Dermis microvascular lymphatic vessel endothelial cell (primary cell): Measurements from ENCODE around the gene UBASH3B. TPM values are rescaled to one million over a fixed set of nuclear protein-coding genes. Genes with fewer than 3 reads are reported as not detected.
"Not testable (repeated sequence)": the region's sequence is repeated elsewhere in the genome, so short reads cannot be mapped to it uniquely, and the experiment has no call there.

ENCODE experiments used
- DNase-seq, 2 donors: peaks; one replicate each; pipeline versions ENCODE4 v3.0.0 to v3.0.0-alpha.2; 2010; ENCODE audit warnings: low read depth in 2 of 2
- total RNA-seq: library from RNA; depleted of rRNA; stranded (reverse); fragments of >200 nt; gene quantifications from 2 replicates; pipeline ENCODE4 v1.2.1, GENCODE V29; 2014

UBASH3B gene
- total RNA-seq, 1 donor from 2014 or later = 3.2 TPM

- DNase-seq = no peak
Observed at GRCh38 chr11:122807731-122808477, 152.4 kb downstream of the UBASH3B start.

- peak in 1 of 2 donors; percentile 63 for DNase-seq
Observed at GRCh38 chr11:122808478-122808869, 153.0 kb downstream of the UBASH3B start.

GRCh38 chr11:122809866-122810265, 154.3 kb downstream of the UBASH3B start:
- no peak for DNase-seq

- DNase-seq = no peak
Observed at GRCh38 chr11:122811721-122812120, 156.2 kb downstream of the UBASH3B start.

- DNase-seq = peak; percentile 35 to 54
Observed at GRCh38 chr11:122812638-122813037, 157.1 kb downstream of the UBASH3B start.

GRCh38 chr11:122813176-122813893, 157.8 kb downstream of the UBASH3B start:
- no peak for DNase-seq

- DNase-seq = no peak
Observed at GRCh38 chr11:122813894-122814270, 158.4 kb downstream of the UBASH3B start.

GRCh38 chr11:122814401-122814800, 158.9 kb downstream of the UBASH3B start:
- no peak for DNase-seq

GRCh38 chr11:122815900-122816299, 160.4 kb downstream of the UBASH3B start:
- no peak for DNase-seq

- DNase-seq = peak; percentile 87
Observed at GRCh38 chr11:122816761-122817520, 161.4 kb downstream of the UBASH3B start.

- no peak for DNase-seq
Observed at GRCh38 chr11:122820158-122820557, 164.6 kb downstream of the UBASH3B start.

GRCh38 chr11:122821169-122821568, 165.6 kb downstream of the UBASH3B start:
- no peak for DNase-seq

GRCh38 chr11:122822241-122822640, 166.7 kb downstream of the UBASH3B start:
- no peak for DNase-seq

- no peak for DNase-seq
Observed at GRCh38 chr11:122823564-122823963, 168.0 kb downstream of the UBASH3B start.

- not testable (repeated sequence) for DNase-seq
Observed at GRCh38 chr11:122829371-122829770, 173.8 kb downstream of the UBASH3B start.

GRCh38 chr11:122832297-122832696, 176.8 kb downstream of the UBASH3B start:
- not testable (repeated sequence) for DNase-seq

GRCh38 chr11:122832721-122833470, 177.4 kb downstream of the UBASH3B start:
- no peak for DNase-seq

- no peak for DNase-seq
Observed at GRCh38 chr11:122833846-122834464, 178.4 kb downstream of the UBASH3B start.

- no peak for DNase-seq
Observed at GRCh38 chr11:122836916-122837315, 181.4 kb downstream of the UBASH3B start.

- DNase-seq = no peak
Observed at GRCh38 chr11:122837528-122838346, 182.2 kb downstream of the UBASH3B start.
